Upper lobe of left lung (tissue), 6 donors: Measurements from ENCODE around the gene RMRP. TPM values are rescaled to one million over a fixed set of nuclear protein-coding genes. Genes with fewer than 3 reads are reported as not detected.

Experiments used
- ATAC-seq, 2 donors: fragments of 200-7000 bp; cut with Tn5 transposase; one replicate each; pipeline ENCODE4 v1.9.1; 2022; ENCODE audit warnings: mild to moderate bottlenecking in 2 of 2, moderate library complexity in 2 of 2; ENCODE audit not compliant: low FRiP score in 2 of 2
- DNase-seq, 2 donors: peaks; one replicate each; pipeline ENCODE4 v3.0.0-alpha.2; 2019 to 2020
- H3K27ac ChIP-seq, 4 donors: fragments of 200-600 bp; sonication (generic); one replicate each; pipeline ENCODE4 v1.5.1; 2016 to 2019
- H3K27me3 ChIP-seq, 4 donors: fragments of 200-600 bp; sonication (generic); one replicate each; pipeline ENCODE4 v1.5.1; 2017 to 2019
- H3K36me3 ChIP-seq, 4 donors: fragments of 200-600 bp; sonication (generic); one replicate each; pipeline ENCODE4 v1.5.1; 2016 to 2019
- H3K4me1 ChIP-seq, 4 donors: fragments of 200-600 bp; sonication (generic); one replicate each; pipeline ENCODE4 v1.5.1; 2018 to 2019
- H3K4me3 ChIP-seq, 4 donors: fragments of 200-600 bp; sonication (generic); one replicate each; pipeline ENCODE4 v1.5.1; 2017 to 2019; ENCODE audit warnings: mild to moderate bottlenecking in 2 of 4, moderate library complexity in 1 of 4
- H3K9me3 ChIP-seq, 4 donors: fragments of 200-600 bp; sonication (generic); one replicate each; pipeline ENCODE4 v1.5.1; 2018 to 2019
- CTCF ChIP-seq, 6 experiments: fragments of 450-650 bp in 4 of 6; fragments of 200-600 bp in 2 of 6; sonication (generic) in 2 of 6; IDR thresholded peaks; one replicate each; pipeline ENCODE4 v1.5.1; 2016 to 2019; ENCODE audit warnings: antibody characterized with exemption in 6 of 6
- EP300 ChIP-seq, 4 donors: sonication (generic); formaldehyde crosslinking; IDR thresholded peaks; one replicate each; pipeline ENCODE4 v1.5.1; 2017; ENCODE audit warnings: antibody characterized with exemption in 4 of 4, control low read depth in 2 of 4
- POLR2A ChIP-seq, 4 donors: fragments of 450-650 bp; IDR thresholded peaks; one replicate each; pipeline ENCODE4 v1.5.1; 2016 to 2017; ENCODE audit warnings: antibody characterized with exemption in 4 of 4, mild to moderate bottlenecking in 2 of 4
- POLR2AphosphoS5 ChIP-seq, 2 donors: sonication (generic); formaldehyde crosslinking; IDR thresholded peaks; one replicate each; pipeline ENCODE4 v1.5.1; 2017; ENCODE audit warnings: antibody characterized with exemption in 2 of 2
- WGBS, 2 donors: methylation state at CpG; one replicate each; pipeline ENCODE4 v1.1.5; 2017 to 2018; 5-methylcytosine and 5-hydroxymethylcytosine counted together
- total RNA-seq, 6 donors: library from RNA; depleted of rRNA in 4 of 6; stranded (reverse); fragments of >200 nt in 4 of 6; gene quantifications; one replicate each; pipeline versions ENCODE4 v1.1.0 to v1.2.1, GENCODE V29; 2016 to 2021
- donor health status: DM: no; HTN: no; CAD: no; lungs with moderate emphysema.
- donor health status: DM: no; HTN: yes; CAD: no; lungs with severe emphysema.

RMRP gene
- total RNA-seq, 6 donors from 2014 or later, result 886 to 22,003 (median 3,451) TPM

- DNase-seq (no peak), ATAC-seq (no peak)
- H3K27ac ChIP-seq, result peak overlapping the region; percentile 77 to 93 (median 89)
- H3K36me3 ChIP-seq, result peaks cover 0 to 19% (median 11%) of the 10 kb centered on the region in 4 donors
- TF ChIP-seq POLR2AphosphoS5 (IDR thresholded peaks at IDR 0.05) (no peak), POLR2A (IDR thresholded peaks at IDR 0.05) (no peak), EP300 (IDR thresholded peaks at IDR 0.05) (no peak), CTCF (IDR thresholded peaks at IDR 0.05) (no peak)
- no peaks in the 10 kb centered on the region for H3K9me3 ChIP-seq
- WGBS, 2 donors, result 77 to 79% methylated on average over 12 of the region's 12 CpGs
- peaks cover 3 to 25% (median 14%) of the 10 kb centered on the region in 4 donors for H3K4me1 ChIP-seq
- peak overlapping the region; percentile 16 to 75 (median 68) for H3K4me3 ChIP-seq
- H3K27me3 ChIP-seq, result no peaks in the 10 kb centered on the region
Observed at GRCh38 chr9:35688558-35689541, 31.0 kb upstream of the RMRP start.

- no peak for ATAC-seq
- H3K36me3 ChIP-seq, result peaks cover 0 to 23% (median 12%) of the 10 kb centered on the region in 4 donors
- 57 to 80% methylated on average over 1 to 2 of the region's 2 CpGs for WGBS, 2 donors
Observed at GRCh38 chr9:35687972-35688557, 30.2 kb upstream of the RMRP start.

GRCh38 chr9:35687306-35687705 lies 29.5 kb upstream of the RMRP start:
- H3K27me3 ChIP-seq, result no peaks in the 10 kb centered on the region
- DNase-seq (no peak), ATAC-seq (no peak)
- peak overlapping the region in 1 of 4 donors; percentile 31 for H3K27ac ChIP-seq
- H3K4me1 ChIP-seq, result peaks cover 3 to 37% (median 19%) of the 10 kb centered on the region in 4 donors
- H3K36me3 ChIP-seq, result peaks cover 0 to 30% (median 13%) of the 10 kb centered on the region in 4 donors
- H3K9me3 ChIP-seq, result no peaks in the 10 kb centered on the region
- WGBS, 2 donors, result 79 to 95% methylated on average over 2 of the region's 2 CpGs
- peak overlapping the region in 3 of 4 donors; percentile 23 to 72 (median 64) for H3K4me3 ChIP-seq
- no peak for TF ChIP-seq POLR2A (IDR thresholded peaks at IDR 0.05)
- no peak for TF ChIP-seq POLR2AphosphoS5 (IDR thresholded peaks at IDR 0.05)
- TF ChIP-seq CTCF (IDR thresholded peaks at IDR 0.05), result no peak
- TF ChIP-seq EP300 (IDR thresholded peaks at IDR 0.05), result no peak

More at GRCh38 chr9:35687972-35688557, 30.2 kb upstream of the RMRP start:
- Histone ChIP-seq H3K27me3 (no peaks in the 10 kb centered on the region), H3K4me1 (peaks cover 3 to 33% (median 19%) of the 10 kb centered on the region in 4 donors), H3K27ac (peak overlapping the region in 3 of 4 donors; percentile 4 to 92 (median 56)), H3K9me3 (no peaks in the 10 kb centered on the region), H3K4me3 (peak overlapping the region in 3 of 4 donors; percentile 64 to 75 (median 72))
- TF ChIP-seq EP300 (IDR thresholded peaks at IDR 0.05) (no peak), CTCF (IDR thresholded peaks at IDR 0.05) (no peak), POLR2AphosphoS5 (IDR thresholded peaks at IDR 0.05) (no peak), POLR2A (IDR thresholded peaks at IDR 0.05) (no peak)
- no peak for DNase-seq

GRCh38 chr9:35686222-35687203 lies 28.7 kb upstream of the RMRP start:
- Histone ChIP-seq H3K27me3 (no peaks in the 10 kb centered on the region), H3K4me1 (peaks cover 3 to 37% (median 17%) of the 10 kb centered on the region in 4 donors), H3K4me3 (peak overlapping the region in 2 of 4 donors; percentile 23 to 64), H3K27ac (peak overlapping the region in 1 of 4 donors; percentile 14), H3K36me3 (peaks cover 0 to 30% (median 13%) of the 10 kb centered on the region in 4 donors), H3K9me3 (no peaks in the 10 kb centered on the region)
- TF ChIP-seq CTCF (IDR thresholded peaks at IDR 0.05) (no peak), EP300 (IDR thresholded peaks at IDR 0.05) (no peak), POLR2A (IDR thresholded peaks at IDR 0.05) (no peak), POLR2AphosphoS5 (IDR thresholded peaks at IDR 0.05) (no peak)
- DNase-seq (peak in 1 of 2 donors; percentile 64), ATAC-seq (no peak)
- WGBS, 2 donors, result 73 to 76% methylated on average over 11 of the region's 11 CpGs
